Calu3 (cell line): ENCODE data around the gene CRELD2. TPM values are rescaled to one million over a fixed set of nuclear protein-coding genes. Genes with fewer than 3 reads are reported as not detected.
A peak's percentile ranks its signal among the peaks of the same experiment; 100 is the strongest.

Source experiments
- BruUV-seq: library from RNA; stranded (reverse); fragments of 400-500 nt; replicated peaks from 2 replicates; lab custom pipeline; 2021; lab: Mats Ljungman, UMichigan
- CTCF ChIA-PET: fragments of 300-600 bp; sonication (Branson Sonifier 250); formaldehyde crosslinking; loops from one replicate; lab custom pipeline; 2022; ENCODE audit warnings: antibody characterized with exemption; lab: Charles Lee
- DNase-seq: peaks from one replicate; pipeline ENCODE4 v3.0.0; 2022
- H3K27ac Mint-ChIP-seq: one replicate; pipeline ENCODE4 v1.8.0; 2022; ENCODE audit warnings: mixed read lengths; ENCODE audit not compliant: unreplicated experiment
- H3K27me3 Mint-ChIP-seq: one replicate; pipeline ENCODE4 v1.8.0; 2022; ENCODE audit warnings: mixed read lengths; ENCODE audit not compliant: unreplicated experiment
- H3K36me3 Mint-ChIP-seq: one replicate; pipeline ENCODE4 v1.8.0; 2022; ENCODE audit warnings: mild to moderate bottlenecking, moderate library complexity, mixed read lengths; ENCODE audit not compliant: insufficient read depth, unreplicated experiment
- H3K4me1 Mint-ChIP-seq: one replicate; pipeline ENCODE4 v1.8.0; 2022; ENCODE audit warnings: mild to moderate bottlenecking, low read depth, mixed read lengths; ENCODE audit not compliant: unreplicated experiment
- H3K4me3 Mint-ChIP-seq: one replicate; pipeline ENCODE4 v1.8.0; 2022; ENCODE audit warnings: mild to moderate bottlenecking, low read depth, moderate library complexity, mixed read lengths; ENCODE audit not compliant: unreplicated experiment
- H3K9me3 Mint-ChIP-seq: one replicate; pipeline ENCODE4 v1.8.0; 2022; ENCODE audit warnings: low read depth, mixed read lengths; ENCODE audit not compliant: unreplicated experiment
- intact Hi-C: fragments of 100-400 bp; cut with micrococcal nuclease; formaldehyde crosslinking; loops from one replicate; pipeline ENCODE4 v1.10.0; 2022; ENCODE audit not compliant: unreplicated experiment
- total RNA-seq: library from RNA; stranded (reverse); gene quantifications from 2 replicates; pipeline ENCODE4 v1.2.3, GENCODE V29; 2022
- TF ChIP-seq, protein P1 (sequence below): fragments of 200-600 bp; IDR thresholded peaks from one replicate; pipeline ENCODE4 v1.8.0; 2022; ENCODE audit warnings: antibody characterized with exemption; ENCODE audit not compliant: unreplicated experiment

CRELD2 gene
- total RNA-seq, 1 experiment from 2014 or later = 64.6 TPM

- Mint-ChIP-seq H3K27me3 (no peaks in the 10 kb centered on the region), H3K4me3 (no peak overlapping the region), H3K27ac (no peak overlapping the region), H3K36me3 (peaks cover 52% of the 10 kb centered on the region), H3K9me3 (peaks cover 3% of the 10 kb centered on the region), H3K4me1 (no peaks in the 10 kb centered on the region)
- DNase-seq = no peak
- CTCF ChIA-PET = interaction anchor here (0.5 kb wide), 1 partner anchor 12 kb away, joined by 5 read pairs; no protein-coding TSS in a partner anchor
- TF ChIP-seq, protein P1, sequence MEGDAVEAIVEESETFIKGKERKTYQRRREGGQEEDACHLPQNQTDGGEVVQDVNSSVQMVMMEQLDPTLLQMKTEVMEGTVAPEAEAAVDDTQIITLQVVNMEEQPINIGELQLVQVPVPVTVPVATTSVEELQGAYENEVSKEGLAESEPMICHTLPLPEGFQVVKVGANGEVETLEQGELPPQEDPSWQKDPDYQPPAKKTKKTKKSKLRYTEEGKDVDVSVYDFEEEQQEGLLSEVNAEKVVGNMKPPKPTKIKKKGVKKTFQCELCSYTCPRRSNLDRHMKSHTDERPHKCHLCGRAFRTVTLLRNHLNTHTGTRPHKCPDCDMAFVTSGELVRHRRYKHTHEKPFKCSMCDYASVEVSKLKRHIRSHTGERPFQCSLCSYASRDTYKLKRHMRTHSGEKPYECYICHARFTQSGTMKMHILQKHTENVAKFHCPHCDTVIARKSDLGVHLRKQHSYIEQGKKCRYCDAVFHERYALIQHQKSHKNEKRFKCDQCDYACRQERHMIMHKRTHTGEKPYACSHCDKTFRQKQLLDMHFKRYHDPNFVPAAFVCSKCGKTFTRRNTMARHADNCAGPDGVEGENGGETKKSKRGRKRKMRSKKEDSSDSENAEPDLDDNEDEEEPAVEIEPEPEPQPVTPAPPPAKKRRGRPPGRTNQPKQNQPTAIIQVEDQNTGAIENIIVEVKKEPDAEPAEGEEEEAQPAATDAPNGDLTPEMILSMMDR = no peak
- BruUV-seq = no TSS peak
- intact Hi-C loops = no loop called here
These were observed 33.2 kb upstream of the CRELD2 start for GRCh38 chr22:49885281-49885680.

- H3K27ac Mint-ChIP-seq = no peak overlapping the region
- H3K27me3 Mint-ChIP-seq = no peaks in the 10 kb centered on the region
- DNase-seq = no peak
- H3K4me3 Mint-ChIP-seq = no peak overlapping the region
- TF ChIP-seq, protein P1 = no peak
- peaks cover 53% of the 10 kb centered on the region for H3K36me3 Mint-ChIP-seq
- peaks cover 3% of the 10 kb centered on the region for H3K9me3 Mint-ChIP-seq
- intact Hi-C loops = no loop called here
- H3K4me1 Mint-ChIP-seq = no peaks in the 10 kb centered on the region
- no TSS peak for BruUV-seq
- CTCF ChIA-PET = no interaction called here
These were observed 32.6 kb upstream of the CRELD2 start for GRCh38 chr22:49885881-49886280.

DNA sequence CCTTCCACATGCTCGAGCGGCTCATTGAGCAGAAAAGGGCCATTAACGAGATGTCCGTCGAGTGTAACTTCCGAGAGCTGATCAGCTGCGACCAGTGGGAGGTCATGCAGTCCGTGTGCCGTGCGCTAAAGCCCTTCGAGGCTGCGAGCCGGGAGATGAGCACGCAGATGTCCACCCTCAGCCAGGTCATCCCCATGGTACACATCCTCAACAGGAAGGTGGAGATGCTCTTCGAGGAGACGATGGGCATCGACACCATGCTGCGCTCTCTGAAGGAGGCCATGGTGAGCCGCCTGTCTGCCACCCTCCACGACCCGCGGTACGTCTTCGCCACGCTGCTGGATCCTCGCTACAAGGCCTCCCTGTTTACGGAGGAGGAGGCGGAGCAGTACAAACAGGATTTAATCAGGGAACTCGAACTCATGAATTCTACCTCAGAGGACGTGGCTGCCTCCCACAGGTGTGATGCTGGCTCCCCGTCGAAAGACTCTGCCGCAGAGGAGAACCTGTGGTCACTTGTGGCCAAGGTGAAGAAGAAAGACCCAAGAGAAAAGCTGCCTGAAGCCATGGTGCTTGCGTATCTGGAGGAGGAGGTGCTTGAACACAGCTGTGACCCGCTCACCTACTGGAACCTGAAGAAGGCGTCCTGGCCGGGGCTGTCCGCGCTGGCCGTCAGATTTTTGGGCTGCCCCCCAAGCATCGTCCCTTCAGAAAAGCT is 31.9 kb upstream of the CRELD2 start:
- H3K36me3 Mint-ChIP-seq = peaks cover 59% of the 10 kb centered on the region
- CTCF ChIA-PET = no interaction called here

DNA sequence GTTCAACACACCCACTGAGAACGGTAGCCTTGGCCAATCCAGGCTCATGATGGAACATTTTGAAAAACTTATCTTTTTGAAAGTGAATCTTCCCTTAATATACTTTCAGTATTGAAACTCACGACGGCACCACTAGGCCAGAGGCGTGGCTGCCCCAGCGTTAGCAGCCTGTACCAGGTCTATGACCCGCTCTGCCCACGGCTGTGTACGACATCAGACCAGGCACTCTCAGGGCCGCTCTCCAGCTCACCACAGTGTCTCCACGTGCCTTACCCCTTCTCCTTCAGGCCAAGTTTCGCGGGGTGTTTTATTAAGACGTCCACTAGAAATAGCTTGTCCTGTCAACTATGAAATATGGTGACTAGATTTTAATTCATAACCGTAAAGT is 31.4 kb upstream of the CRELD2 start:
- intact Hi-C loops = no loop called here
- Mint-ChIP-seq H3K27ac (peak overlapping the region; percentile 42), H3K36me3 (peaks cover 65% of the 10 kb centered on the region), H3K4me1 (no peaks in the 10 kb centered on the region), H3K4me3 (no peak overlapping the region), H3K9me3 (peaks cover 3% of the 10 kb centered on the region), H3K27me3 (no peaks in the 10 kb centered on the region)
- no TSS peak for BruUV-seq
- DNase-seq = no peak
- CTCF ChIA-PET = interaction anchor here (0.6 kb wide), 1 partner anchor 45 kb away, joined by 3 read pairs; no protein-coding TSS in a partner anchor
- TF ChIP-seq, protein P1 = no peak

More for the DNA sequence above, 31.9 kb upstream of the CRELD2 start:
- Mint-ChIP-seq H3K4me3 (no peak overlapping the region), H3K27me3 (no peaks in the 10 kb centered on the region), H3K27ac (peak overlapping the region; percentile 42), H3K4me1 (no peaks in the 10 kb centered on the region), H3K9me3 (peaks cover 3% of the 10 kb centered on the region)
- BruUV-seq = no TSS peak
- no peak for DNase-seq
- TF ChIP-seq, protein P1 = no peak
- intact Hi-C loops = no loop called here
